ENCODE measurements around the gene SMIM23. TPM values are rescaled to one million over a fixed set of nuclear protein-coding genes. Genes with fewer than 3 reads are reported as not detected.

SMIM23 gene
- polyA plus RNA-seq, 3 donors from 2014 or later = not detected

DNA sequence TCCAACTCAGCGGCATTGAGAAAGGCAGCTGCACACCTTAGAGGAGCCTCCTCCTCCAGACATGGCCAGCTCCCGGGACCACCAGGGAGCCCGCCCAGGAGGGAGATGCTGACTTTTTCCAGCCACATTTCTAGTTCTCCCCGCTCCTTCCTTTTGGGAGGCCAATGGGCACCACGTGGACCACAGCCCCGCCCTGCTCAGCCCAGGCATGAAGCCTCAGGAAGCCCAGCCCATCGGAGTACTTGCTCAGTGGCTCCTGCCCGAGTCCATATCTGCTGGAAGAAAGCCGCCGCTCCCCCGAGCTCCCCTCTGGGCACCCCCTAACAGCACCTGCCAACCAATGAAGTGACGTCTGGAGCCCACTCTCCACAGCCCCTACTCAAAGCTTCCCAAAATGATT lies 52.4 kb downstream of the SMIM23 start:
- peaks cover 0 to 4% (median 4%) of the 10 kb centered on the region in 3 donors for H3K27me3 Mint-ChIP-seq (ENCODE audit: low read depth in 3 of 3)

GRCh38 chr5:171839112-171839511 lies 53.5 kb downstream of the SMIM23 start:
- Mint-ChIP-seq H3K27me3 (ENCODE audit: low read depth in 3 of 3) (peaks cover 0 to 4% (median 4%) of the 10 kb centered on the region in 3 donors), H3K4me1 (peaks cover 10 to 20% of the 10 kb centered on the region in 2 donors), H3K9me3 (no peaks in the 10 kb centered on the region), H3K36me3 (peaks cover 4 to 13% (median 9%) of the 10 kb centered on the region in 3 donors), H3K27ac (no peak overlapping the region), H3K4me3 (no peak overlapping the region)
- no peak for DNase-seq

More for the DNA sequence above, 52.4 kb downstream of the SMIM23 start:
- Mint-ChIP-seq H3K4me1 (peaks cover 10 to 20% of the 10 kb centered on the region in 2 donors), H3K36me3 (peaks cover 6 to 14% (median 13%) of the 10 kb centered on the region in 3 donors), H3K9me3 (no peaks in the 10 kb centered on the region), H3K4me3 (no peak overlapping the region), H3K27ac (no peak overlapping the region)
- no peak for DNase-seq

DNA sequence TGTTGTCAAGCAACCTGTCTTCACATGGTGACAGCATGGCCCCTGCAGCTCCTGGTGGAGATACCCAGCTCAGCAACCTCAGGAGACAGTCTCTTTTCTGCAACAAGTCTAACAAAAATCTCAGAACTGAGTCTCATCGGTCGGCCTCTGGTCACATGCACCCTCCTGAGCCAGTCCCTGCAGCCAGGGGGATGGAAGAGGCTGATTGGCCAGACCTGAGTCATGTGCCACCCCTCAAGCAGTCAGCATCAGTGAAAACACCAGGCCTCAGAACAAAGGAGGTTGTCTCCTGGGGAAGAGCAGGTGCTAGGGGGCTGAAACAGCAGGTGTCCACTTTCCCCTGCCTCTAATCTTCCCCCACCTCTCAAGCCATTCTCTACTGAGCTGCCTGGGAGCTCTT lies 54.4 kb downstream of the SMIM23 start:
- Mint-ChIP-seq H3K36me3 (peaks cover 4 to 13% (median 9%) of the 10 kb centered on the region in 3 donors), H3K4me1 (peaks cover 10 to 20% of the 10 kb centered on the region in 2 donors), H3K4me3 (no peak overlapping the region), H3K9me3 (peaks cover 0 to 2% (median 0%) of the 10 kb centered on the region in 6 donors), H3K27me3 (ENCODE audit: low read depth in 3 of 3) (peaks cover 0 to 4% (median 3%) of the 10 kb centered on the region in 3 donors), H3K27ac (no peak overlapping the region)
- no peak for DNase-seq

Other genes starting within 250 kb of the SMIM23 start
- gene FBXW11, start 220.8 kb downstream of the SMIM23 start, polyA plus RNA-seq = 10 to 100 TPM; 13.6 to 29.1 (median 17.8) TPM

All from immature natural killer cell (primary cell).